PFSK-1 (cell line): Measurements from ENCODE around the gene ESR2.

ENCODE experiments used
- FOXP2 ChIP-seq: optimal IDR thresholded peaks from 2 replicates; pipeline ENCODE3; 2011; ENCODE audit warnings: borderline replicate concordance, control low read depth, inconsistent platforms; ENCODE audit not compliant: insufficient read depth; ENCODE audit errors: extremely low read length, extremely low read depth
- POLR2AphosphoS5 ChIP-seq: IDR thresholded peaks from 2 replicates; pipeline ENCODE4 v1.6.1; 2012; ENCODE audit warnings: low read depth, mild to moderate bottlenecking, control low read depth, low read length, moderate library complexity
- REST ChIP-seq, 2 experiments: IDR thresholded peaks; 2 replicates each; pipeline versions ENCODE4 v1.6.1 to v1.8.0; 2011 to 2012; ENCODE audit warnings: low read depth in 2 of 2, low read length in 2 of 2, control low read depth in 1 of 2, inconsistent platforms in 1 of 2, mild to moderate bottlenecking in 1 of 2, moderate library complexity in 1 of 2; ENCODE audit not compliant: insufficient read depth in 1 of 2
- SIN3A ChIP-seq: IDR thresholded peaks from 2 replicates; pipeline ENCODE4 v1.6.1; 2012; ENCODE audit warnings: mild to moderate bottlenecking, low read length, moderate library complexity, borderline replicate concordance; ENCODE audit not compliant: insufficient read depth
- TAF1 ChIP-seq: IDR thresholded peaks from 2 replicates; pipeline ENCODE4 v1.6.1; 2012; ENCODE audit warnings: low read length, control low read depth, borderline replicate concordance; ENCODE audit not compliant: insufficient read depth

Gene ESR2

GRCh38 chr14:64147126-64147790, 146.9 kb downstream of the ESR2 start:
- TF ChIP-seq SIN3A, result no peak
- TF ChIP-seq REST (IDR thresholded peaks at IDR 0.05; ENCODE audit: insufficient read depth in 1 of 2, low read depth in 2 of 2, low read length in 2 of 2), result no peak
- no peak for TF ChIP-seq POLR2AphosphoS5
- TF ChIP-seq TAF1, result no peak
- no peak for TF ChIP-seq FOXP2

GRCh38 chr14:64137657-64138290, 156.4 kb downstream of the ESR2 start:
- TF ChIP-seq REST (IDR thresholded peaks at IDR 0.05; ENCODE audit: insufficient read depth in 1 of 2, low read depth in 2 of 2, low read length in 2 of 2) (no peak), TAF1 (no peak), POLR2AphosphoS5 (no peak), FOXP2 (no peak), SIN3A (no peak)

GRCh38 chr14:64126548-64126947, 167.6 kb downstream of the ESR2 start:
- TF ChIP-seq TAF1 (no peak), POLR2AphosphoS5 (no peak), FOXP2 (no peak), SIN3A (no peak), REST (IDR thresholded peaks at IDR 0.05; ENCODE audit: insufficient read depth in 1 of 2, low read depth in 2 of 2, low read length in 2 of 2) (no peak)

- TF ChIP-seq TAF1 (no peak), REST (IDR thresholded peaks at IDR 0.05; ENCODE audit: insufficient read depth in 1 of 2, low read depth in 2 of 2, low read length in 2 of 2) (no peak)
These were observed 168.9 kb downstream of the ESR2 start for GRCh38 chr14:64125270-64125669.

GRCh38 chr14:64123241-64123822, 170.8 kb downstream of the ESR2 start:
- no peak for TF ChIP-seq SIN3A
- TF ChIP-seq FOXP2, result no peak
- TF ChIP-seq TAF1, result no peak
- TF ChIP-seq POLR2AphosphoS5, result no peak
- TF ChIP-seq REST (IDR thresholded peaks at IDR 0.05; ENCODE audit: insufficient read depth in 1 of 2, low read depth in 2 of 2, low read length in 2 of 2), result no peak
